K562 (cell line): ENCODE measurements around the gene HIVEP3.

Experiments used
- FOSL1 ChIP-seq: fragments of 200-800 bp; sonication (Bioruptor generic); conservative IDR thresholded peaks from 2 replicates; pipeline ENCODE4 v1.6.1; 2016; ENCODE audit warnings: missing genetic modification characterization, missing compliant biosample characterization
- HDAC2 ChIP-seq: fragments of 450-650 bp; IDR thresholded peaks from 2 replicates; pipeline ENCODE4 v1.6.1; 2016; ENCODE audit warnings: mild to moderate bottlenecking
- KDM5B ChIP-seq: fragments of 200-600 bp; sonication (generic); IDR thresholded peaks from 2 replicates; pipeline ENCODE4 v1.6.1; 2012; ENCODE audit warnings: low read depth, mild to moderate bottlenecking, moderate library complexity, low read length, control low read depth, inconsistent platforms; ENCODE audit not compliant: insufficient replicate concordance
- LEF1 ChIP-seq: fragments of 450-650 bp; IDR thresholded peaks from 2 replicates; pipeline ENCODE4 v1.6.1; 2016; ENCODE audit warnings: mild to moderate bottlenecking
- MAFK ChIP-seq: IDR thresholded peaks from 2 replicates; pipeline ENCODE4 v1.6.1; 2011; ENCODE audit warnings: low read length, improper control_type of control experiment
- NR2C1 ChIP-seq, 2 experiments: fragments of 450-650 bp; IDR thresholded peaks; 2 replicates each; pipeline ENCODE4 v1.6.1; 2017; ENCODE audit warnings: mild to moderate bottlenecking in 2 of 2, antibody characterized with exemption in 1 of 2, inconsistent platforms in 1 of 2, missing compliant biosample characterization in 1 of 2, missing genetic modification characterization in 1 of 2
- ZFP36 ChIP-seq: fragments of 150-350 bp; IDR thresholded peaks from 2 replicates; pipeline ENCODE4 v1.6.1; 2018; ENCODE audit warnings: low read length, low read depth; ENCODE audit not compliant: partially characterized antibody
- TF ChIP-seq, protein P1 (sequence below): fragments of 450-650 bp; IDR thresholded peaks from 2 replicates; pipeline ENCODE4 v1.6.1; 2017; ENCODE audit warnings: antibody characterized with exemption

GRCh38 chr1:41802532-41803501 is 115.9 kb downstream of the HIVEP3 start:
- TF ChIP-seq KDM5B (no peak), NR2C1 (IDR thresholded peaks at IDR 0.05) (no peak), NR2C1 (tag; IDR thresholded peaks at IDR 0.05) (no peak), HDAC2 (no peak), ZFP36 (no peak), FOSL1 (tag) (no peak), LEF1 (no peak), MAFK (no peak)
- TF ChIP-seq, protein P1, sequence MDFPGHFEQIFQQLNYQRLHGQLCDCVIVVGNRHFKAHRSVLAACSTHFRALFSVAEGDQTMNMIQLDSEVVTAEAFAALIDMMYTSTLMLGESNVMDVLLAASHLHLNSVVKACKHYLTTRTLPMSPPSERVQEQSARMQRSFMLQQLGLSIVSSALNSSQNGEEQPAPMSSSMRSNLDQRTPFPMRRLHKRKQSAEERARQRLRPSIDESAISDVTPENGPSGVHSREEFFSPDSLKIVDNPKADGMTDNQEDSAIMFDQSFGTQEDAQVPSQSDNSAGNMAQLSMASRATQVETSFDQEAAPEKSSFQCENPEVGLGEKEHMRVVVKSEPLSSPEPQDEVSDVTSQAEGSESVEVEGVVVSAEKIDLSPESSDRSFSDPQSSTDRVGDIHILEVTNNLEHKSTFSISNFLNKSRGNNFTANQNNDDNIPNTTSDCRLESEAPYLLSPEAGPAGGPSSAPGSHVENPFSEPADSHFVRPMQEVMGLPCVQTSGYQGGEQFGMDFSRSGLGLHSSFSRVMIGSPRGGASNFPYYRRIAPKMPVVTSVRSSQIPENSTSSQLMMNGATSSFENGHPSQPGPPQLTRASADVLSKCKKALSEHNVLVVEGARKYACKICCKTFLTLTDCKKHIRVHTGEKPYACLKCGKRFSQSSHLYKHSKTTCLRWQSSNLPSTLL, result no peak
